ENCODE data around the gene GABARAPL2.

- no peak for TF ChIP-seq CTCF (IDR thresholded peaks at IDR 0.05)
- TF ChIP-seq POLR2A (IDR thresholded peaks at IDR 0.05), result no peak
Measured at GRCh38 chr16:75519175-75519574, 47.0 kb upstream of the GABARAPL2 start.

Measured in body of pancreas (tissue), 4 donors.